ENCODE results near the gene ARMH2.

ARMH2 gene

DNA sequence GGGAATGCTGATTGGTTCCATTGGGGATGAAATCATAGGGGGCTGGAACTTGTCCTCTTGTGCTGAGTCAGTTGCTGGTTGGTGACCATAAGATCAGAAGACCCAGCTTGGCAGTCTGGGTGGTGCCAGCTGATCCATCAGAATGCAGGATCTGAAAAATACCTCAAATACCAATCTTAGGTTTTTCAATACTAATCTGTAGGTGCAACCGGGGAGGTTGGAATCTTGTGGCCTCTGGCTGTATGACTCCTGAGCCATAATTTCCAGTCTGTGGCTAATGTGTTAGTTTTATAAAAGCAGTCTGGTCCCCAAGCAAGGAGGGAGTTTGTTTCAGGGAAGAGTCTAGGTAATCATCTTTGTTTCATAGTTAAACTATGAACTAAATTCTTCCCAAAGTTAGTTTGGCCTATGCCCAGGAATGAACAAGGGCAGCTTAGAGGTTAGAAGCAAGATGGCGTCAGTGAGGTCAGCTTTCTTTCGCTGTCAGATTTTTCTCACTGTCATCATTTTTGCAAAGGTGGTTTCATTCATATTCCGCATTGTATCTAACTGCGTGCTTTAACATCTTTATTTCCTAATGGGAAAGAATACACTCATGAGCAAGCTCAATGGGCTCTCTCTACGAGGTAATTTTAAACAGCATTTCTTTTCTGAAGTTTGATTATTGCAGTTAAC lies 2.0 kb downstream of the ARMH2 start:
- in situ Hi-C loops (cut with HindIII; ENCODE audit: low pct_ligation_motif_present, low sequenced_read_pairs): no loop called here
- DNase-seq: no peak
- H3K27ac ChIP-seq: no peak overlapping the region
- no peaks in the 10 kb centered on the region for H3K27me3 ChIP-seq (replicated peaks)
- no peaks in the 10 kb centered on the region for H3K36me3 ChIP-seq (replicated peaks)
- TF ChIP-seq, protein P1, sequence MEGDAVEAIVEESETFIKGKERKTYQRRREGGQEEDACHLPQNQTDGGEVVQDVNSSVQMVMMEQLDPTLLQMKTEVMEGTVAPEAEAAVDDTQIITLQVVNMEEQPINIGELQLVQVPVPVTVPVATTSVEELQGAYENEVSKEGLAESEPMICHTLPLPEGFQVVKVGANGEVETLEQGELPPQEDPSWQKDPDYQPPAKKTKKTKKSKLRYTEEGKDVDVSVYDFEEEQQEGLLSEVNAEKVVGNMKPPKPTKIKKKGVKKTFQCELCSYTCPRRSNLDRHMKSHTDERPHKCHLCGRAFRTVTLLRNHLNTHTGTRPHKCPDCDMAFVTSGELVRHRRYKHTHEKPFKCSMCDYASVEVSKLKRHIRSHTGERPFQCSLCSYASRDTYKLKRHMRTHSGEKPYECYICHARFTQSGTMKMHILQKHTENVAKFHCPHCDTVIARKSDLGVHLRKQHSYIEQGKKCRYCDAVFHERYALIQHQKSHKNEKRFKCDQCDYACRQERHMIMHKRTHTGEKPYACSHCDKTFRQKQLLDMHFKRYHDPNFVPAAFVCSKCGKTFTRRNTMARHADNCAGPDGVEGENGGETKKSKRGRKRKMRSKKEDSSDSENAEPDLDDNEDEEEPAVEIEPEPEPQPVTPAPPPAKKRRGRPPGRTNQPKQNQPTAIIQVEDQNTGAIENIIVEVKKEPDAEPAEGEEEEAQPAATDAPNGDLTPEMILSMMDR (IDR thresholded peaks at IDR 0.05; ENCODE audit: low read depth, low read length, missing control alignments): no peak
- no peak overlapping the region for H3K4me3 ChIP-seq (ENCODE audit: low read depth, low read length)

DNA sequence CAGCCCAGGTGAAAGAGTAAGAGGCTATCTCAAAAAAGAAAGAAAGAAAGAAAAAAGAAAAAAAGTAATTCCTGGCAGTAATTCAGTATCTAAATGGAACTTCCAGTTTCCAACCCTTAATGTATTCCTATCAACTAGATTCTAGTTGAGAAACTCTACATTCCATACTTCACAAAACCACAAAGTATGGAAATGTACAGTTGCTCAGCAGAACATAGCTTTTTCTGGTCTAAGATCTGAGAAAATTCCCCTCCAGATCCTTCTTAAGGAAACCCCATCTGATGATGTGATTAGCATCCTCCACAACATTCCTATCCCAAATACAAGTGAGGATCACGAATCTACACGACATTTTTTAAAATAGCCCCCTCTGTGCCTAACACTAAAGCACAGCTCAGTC lies 3.6 kb downstream of the ARMH2 start:
- Histone ChIP-seq H3K36me3 (replicated peaks) (no peaks in the 10 kb centered on the region), H3K27ac (no peak overlapping the region), H3K27me3 (replicated peaks) (no peaks in the 10 kb centered on the region), H3K4me3 (ENCODE audit: low read depth, low read length) (no peak overlapping the region)
- TF ChIP-seq, protein P1 (IDR thresholded peaks at IDR 0.05; ENCODE audit: low read depth, low read length, missing control alignments): no peak
- in situ Hi-C loops (cut with HindIII; ENCODE audit: low pct_ligation_motif_present, low sequenced_read_pairs): no loop called here
- no peak for DNase-seq

DNA sequence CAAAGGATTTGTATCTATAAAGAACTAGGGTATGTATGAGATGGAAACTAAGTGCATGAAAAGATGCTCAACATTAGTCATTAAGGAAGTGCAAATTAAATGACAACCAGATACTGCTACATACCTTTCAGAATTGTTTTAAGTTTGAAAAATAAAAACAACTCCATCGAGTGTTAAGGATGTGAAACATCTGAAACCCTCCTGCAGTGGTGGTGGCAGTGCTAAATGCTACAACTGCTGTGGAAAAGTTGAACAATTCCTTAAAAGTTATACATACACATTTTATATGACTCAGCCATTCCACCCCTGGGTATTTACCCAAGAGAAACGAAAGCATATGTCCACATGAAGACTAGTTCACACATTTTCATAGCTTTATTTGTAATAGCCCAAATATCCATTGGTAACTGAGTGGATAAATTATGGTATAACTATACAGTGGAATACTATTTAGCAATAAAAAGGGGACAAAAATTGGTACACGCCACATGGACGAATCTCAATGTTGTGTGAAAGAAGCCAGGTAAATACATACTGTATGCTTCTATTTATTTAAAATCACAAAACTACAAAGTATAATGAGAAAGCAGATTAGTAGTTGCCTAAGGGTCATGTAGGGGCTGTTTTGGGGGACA lies 10.6 kb downstream of the ARMH2 start:
- DNase-seq: peak; percentile 29
- Histone ChIP-seq H3K36me3 (replicated peaks) (peaks cover 5% of the 10 kb centered on the region), H3K27me3 (replicated peaks) (no peaks in the 10 kb centered on the region), H3K4me3 (ENCODE audit: low read depth, low read length) (no peak overlapping the region), H3K27ac (no peak overlapping the region)
- TF ChIP-seq, protein P1 (IDR thresholded peaks at IDR 0.05; ENCODE audit: low read depth, low read length, missing control alignments): no peak
- in situ Hi-C loops (cut with HindIII; ENCODE audit: low pct_ligation_motif_present, low sequenced_read_pairs): no loop called here

DNA sequence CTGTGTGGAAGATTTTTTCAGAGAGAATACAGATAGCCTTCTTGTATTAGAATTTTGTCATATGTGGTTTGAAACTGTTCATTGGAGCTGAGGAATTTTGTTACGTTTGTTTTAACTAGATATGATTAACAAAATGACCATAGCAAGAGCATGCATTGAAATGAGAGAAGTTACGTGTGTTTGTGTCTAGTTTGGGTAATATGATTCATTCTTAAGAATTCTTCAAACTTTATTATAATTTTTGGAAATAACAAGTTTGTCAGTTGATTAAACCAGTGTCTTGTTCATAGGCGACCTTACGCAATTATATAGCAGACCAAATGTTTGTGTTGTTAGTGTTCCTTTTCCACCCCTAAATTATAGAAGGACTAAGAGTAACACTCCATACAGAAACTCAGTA lies 18.5 kb downstream of the ARMH2 start:
- Histone ChIP-seq H3K36me3 (replicated peaks) (peaks cover 10% of the 10 kb centered on the region), H3K27me3 (replicated peaks) (no peaks in the 10 kb centered on the region), H3K27ac (no peak overlapping the region), H3K4me3 (ENCODE audit: low read depth, low read length) (no peak overlapping the region)
- in situ Hi-C loops (cut with HindIII; ENCODE audit: low pct_ligation_motif_present, low sequenced_read_pairs): no loop called here
- DNase-seq: no peak
- TF ChIP-seq, protein P1 (IDR thresholded peaks at IDR 0.05; ENCODE audit: low read depth, low read length, missing control alignments): no peak

DNA sequence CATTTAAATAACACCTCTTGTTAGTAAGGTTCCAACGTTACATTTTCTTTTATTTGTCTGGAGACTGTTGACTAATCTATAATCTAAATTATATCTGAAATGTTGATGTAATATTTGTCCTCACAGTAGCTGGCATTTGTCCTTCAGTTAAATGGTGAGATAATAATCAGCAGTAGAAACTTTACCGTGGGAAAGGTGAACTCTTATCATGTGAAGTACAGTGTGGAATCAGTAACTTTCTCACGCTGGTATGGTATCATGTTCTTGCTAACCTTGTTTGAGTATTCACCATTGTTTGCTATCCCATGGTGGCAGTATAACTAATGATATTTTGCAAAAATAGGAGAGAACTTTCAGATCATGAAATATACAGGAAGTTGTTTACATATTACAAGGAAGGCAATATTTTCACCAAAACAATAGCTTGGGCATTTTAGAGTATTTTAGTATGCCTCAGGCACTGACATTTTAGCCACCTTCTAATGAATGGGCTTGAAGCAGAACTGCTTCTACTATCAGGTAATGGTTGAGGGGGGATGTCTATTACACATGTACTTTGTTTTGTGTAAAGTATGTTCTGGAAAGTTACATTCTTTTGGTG lies 19.2 kb downstream of the ARMH2 start:
- Histone ChIP-seq H3K27me3 (replicated peaks) (no peaks in the 10 kb centered on the region), H3K4me3 (ENCODE audit: low read depth, low read length) (no peak overlapping the region), H3K27ac (peak overlapping the region; percentile 45), H3K36me3 (replicated peaks) (peaks cover 9% of the 10 kb centered on the region)
- DNase-seq: no peak
- in situ Hi-C loops (cut with HindIII; ENCODE audit: low pct_ligation_motif_present, low sequenced_read_pairs): no loop called here
- TF ChIP-seq, protein P1 (IDR thresholded peaks at IDR 0.05; ENCODE audit: low read depth, low read length, missing control alignments): no peak

All from brain microvascular endothelial cell (primary cell).